SKM-1 (cell line): ENCODE data around the gene HAUS2.
"Not testable (repeated sequence)": the region's sequence is repeated elsewhere in the genome, so short reads cannot be mapped to it uniquely, and the experiment has no call there.

Source experiments
- DNase-seq: peaks from one replicate; lab custom pipeline; 2025; ENCODE audit not compliant: unreplicated experiment; lab: John Stamatoyannopoulos, UW

HAUS2 gene

DNA sequence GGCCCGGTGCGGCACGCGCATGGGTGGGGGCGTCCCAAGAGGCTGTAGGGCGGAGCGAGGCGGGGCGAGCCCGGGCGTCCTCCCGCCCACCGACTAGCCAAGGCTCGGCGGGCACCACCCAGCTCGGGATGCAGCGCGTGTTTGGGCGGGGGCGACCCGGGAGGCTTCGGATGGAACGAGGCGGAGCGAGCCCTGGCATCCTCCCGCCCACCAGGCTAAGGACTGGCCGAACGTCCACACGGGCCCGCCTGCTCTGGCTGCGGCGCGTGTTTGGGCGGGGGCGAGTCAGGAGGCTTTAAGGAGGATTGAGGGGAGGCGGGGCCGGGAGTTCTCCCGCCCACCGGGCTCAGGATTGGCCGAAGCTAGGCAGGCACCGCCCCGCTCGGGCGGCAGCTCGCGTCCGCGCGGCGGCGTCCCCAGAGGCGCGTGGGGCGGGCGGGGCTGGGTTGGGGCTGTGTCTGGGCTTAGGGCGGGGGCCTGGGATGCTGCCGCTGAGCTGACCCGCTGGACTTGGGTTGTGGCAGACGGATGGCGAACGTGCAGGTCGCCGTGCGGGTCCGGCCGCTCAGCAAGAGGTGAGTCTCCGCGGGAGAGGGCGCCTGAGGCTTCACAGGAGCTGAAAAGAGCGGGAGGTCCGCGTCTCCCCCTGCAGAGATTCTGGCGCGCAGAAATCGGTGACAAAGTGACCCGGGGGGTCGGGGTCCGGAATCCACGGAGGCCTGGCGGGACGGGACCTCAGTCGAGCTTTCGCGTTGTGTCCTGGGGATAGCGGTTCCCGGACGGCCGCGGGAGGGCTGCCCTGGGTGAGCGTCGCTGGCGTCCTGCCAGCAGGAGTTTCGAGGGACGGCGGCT, 26.8 kb downstream of the HAUS2 start, which contains the start of gene STARD9:
STARD9 (plus strand) TSS at position 419 of the 852 bp plus-strand sequence; CDS start at position 529, 110 bp downstream.
- peak; percentile 95 for DNase-seq

DNA sequence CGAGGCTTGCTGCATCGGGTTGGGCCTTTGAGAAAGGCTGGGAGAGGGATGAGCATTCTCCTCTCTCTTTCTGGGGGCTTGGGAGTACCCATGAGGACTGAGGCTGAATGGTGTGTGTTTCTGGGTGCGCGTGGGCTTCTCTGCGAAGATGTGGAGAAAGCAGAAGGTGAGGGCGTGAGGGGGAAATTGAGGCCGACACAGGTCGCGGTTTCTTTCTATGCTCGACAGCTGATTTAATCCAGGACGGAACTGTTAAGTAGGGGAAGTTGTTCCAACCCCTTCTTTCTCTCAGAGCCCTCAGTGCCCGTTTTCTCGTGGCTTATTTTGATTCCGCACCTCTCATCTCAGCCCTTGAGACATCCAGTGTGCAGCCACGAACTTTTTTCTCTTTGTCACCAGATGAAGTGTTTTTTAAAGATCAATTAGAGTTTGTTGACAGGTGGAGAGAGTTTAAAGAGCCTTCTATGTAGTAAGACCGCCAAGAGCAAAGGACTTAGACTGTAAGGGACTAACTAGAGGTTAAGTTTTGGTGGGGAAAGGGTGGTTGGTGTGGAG, 27.5 kb downstream of the HAUS2 start:
- no peak for DNase-seq

DNA sequence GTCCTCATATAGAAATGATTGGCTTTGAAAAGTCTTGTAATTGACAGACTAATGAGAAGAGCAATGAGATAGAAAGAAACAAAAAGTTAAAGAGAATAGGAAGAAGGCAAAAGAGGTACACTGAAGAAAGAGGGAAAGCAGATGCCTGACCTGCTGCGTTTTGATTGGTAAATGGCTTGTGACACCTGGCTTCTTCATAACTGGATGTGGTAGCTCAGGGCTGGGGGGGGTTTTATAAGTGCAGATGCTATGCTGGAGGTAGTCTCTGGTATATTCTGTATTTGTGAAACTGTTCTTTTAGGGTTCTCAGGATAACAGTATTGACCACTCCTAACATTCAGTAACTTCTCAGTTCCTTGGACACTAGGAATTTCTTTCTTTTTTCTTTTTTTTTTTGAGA, 28.1 kb downstream of the HAUS2 start:
- DNase-seq, result no peak

DNA sequence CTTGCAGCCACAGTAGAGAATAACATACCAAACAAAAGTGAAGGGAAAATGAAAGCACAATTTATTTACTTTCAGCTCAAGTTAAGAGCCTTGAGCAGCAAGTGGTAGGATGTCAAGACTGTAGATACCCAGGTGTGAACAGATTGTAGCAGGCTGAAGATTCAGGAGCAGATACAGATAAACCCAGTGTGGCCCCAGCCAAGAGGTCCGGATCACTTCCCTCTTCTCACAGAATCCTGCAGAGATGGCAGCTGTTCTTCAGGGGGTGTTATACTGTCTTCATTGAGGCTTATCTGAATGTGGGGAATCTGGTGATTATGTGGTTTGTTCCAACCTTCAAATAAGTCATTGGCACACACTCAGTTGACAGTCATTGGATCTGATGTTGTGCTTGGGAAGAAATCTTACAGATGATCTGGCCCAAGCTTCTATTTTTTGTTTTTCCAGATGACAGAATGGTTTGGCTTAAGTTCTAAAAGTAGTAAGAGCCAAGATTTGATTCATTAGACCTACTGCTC, 28.9 kb downstream of the HAUS2 start:
- DNase-seq, result no peak

DNA sequence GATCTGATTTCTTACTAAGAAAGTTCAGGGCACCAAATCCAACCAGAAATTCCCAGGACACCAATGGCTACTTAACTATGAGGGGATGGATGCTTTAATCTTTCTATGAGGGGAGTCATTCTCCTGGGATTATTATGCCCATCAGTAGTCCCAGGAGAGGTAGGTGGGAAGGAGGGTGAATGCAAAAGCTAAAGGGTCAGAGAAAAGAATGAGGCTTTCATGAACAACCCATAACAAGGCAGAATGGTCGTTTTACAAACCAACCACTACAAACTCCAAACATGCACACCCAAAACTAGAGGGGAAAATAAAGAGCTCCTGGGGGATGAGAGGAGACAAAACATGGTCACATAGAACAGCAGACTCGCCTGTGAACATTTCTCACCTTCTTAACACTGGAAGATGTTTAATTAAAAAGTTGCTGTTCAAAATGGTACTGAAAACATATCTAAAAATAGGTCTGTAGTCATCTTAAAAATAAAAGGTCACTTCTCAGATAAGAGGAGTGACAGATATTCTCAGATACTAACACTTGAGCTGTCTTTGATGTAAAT, 30.4 kb downstream of the HAUS2 start:
- no peak for DNase-seq

DNA sequence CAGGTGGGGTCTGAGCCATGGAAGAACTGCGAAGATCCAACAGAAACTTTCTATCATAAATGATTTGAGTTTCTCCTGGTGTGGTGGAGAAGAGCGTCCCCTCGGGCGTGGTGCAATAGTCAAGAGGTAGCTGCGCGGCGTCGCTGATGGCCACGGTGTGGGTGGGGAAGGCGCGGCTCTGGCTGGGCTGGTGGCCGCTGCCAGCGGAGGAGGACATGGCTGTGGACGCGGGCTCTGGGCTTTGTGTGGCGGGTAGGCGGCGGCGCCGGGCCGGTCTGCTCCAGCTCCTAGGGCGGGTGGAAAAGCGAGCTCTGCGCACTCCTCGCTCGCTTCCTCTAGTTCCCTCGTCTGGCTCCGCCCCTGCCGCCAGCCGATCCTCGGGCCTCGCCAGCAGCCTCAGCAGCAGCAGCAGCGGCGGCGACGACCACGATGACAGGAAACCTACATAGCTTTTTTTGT, 32.7 kb downstream of the HAUS2 start:
- DNase-seq, result peak; percentile 76

DNA sequence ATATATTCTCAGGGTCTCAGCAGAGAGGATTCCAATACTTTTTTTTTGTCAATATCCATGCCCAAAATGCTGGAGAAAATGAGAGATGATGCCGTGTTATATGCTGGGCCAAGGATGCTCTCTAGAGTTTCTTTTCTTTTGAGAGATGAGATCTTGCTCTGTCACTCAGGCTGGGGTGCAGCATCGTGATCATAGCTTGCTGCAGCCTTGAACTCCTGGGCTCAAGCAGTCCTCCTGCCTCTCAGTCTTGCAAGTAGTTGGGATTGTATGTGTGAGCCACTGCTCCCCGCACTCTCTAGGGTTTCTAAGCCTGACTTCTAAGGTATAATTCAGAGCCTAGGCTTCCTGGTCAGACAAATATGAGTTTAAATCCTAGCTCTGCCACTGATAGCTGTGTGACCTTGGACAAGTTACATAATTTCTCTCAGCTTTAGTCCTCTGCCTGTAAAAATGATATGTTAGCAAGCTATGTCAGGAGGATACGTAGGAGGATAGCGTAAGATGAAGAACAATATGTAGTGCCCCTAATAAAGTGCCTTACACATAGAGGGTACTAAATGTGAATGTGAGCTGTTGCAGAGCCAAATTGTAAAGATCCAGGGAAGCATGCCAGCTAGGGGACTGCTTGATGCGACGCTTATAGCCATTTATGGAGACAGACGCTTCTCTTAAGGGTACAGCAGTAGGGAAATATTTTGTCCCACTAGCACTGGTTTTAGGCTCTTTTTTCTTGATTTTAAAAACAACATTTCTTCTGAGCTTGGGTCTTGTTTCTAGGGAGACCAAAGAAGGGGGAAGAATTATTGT, 34.1 kb downstream of the HAUS2 start:
- no peak for DNase-seq

DNA sequence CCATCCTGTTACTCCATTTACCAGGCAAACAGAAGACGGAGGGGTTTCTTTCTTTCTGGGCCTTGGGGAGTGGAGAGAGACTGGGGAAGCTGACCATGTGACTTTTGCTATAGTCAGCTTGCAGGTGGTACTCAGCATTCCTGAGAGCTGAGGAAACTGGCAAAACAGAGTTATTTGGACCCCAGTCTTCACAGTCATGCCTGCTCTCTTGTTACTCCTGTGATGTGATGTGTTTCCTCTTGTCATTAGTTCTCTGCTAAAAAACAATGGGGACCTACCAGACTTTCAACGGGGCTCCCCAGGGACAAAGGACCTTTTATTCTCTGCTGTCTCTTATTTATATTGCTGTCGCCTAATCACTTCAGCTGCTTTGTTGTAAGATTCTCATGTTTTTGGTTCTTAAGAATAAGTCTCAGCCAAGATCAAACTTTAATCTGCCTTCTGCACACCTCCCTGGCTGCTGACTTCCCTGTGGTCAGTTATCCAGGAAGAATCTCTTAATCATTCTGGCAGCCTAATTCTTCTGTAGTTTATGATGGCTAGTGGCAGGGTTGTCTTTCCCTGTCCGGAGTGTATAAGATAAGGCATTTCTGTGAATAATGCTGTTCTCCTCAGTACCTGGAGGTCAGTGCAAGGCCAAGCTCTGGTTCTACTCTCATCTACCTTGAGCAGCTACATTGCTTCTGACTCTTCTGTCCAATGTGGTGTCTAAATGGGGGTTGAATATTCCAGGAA, 35.6 kb downstream of the HAUS2 start:
- no peak for DNase-seq

DNA sequence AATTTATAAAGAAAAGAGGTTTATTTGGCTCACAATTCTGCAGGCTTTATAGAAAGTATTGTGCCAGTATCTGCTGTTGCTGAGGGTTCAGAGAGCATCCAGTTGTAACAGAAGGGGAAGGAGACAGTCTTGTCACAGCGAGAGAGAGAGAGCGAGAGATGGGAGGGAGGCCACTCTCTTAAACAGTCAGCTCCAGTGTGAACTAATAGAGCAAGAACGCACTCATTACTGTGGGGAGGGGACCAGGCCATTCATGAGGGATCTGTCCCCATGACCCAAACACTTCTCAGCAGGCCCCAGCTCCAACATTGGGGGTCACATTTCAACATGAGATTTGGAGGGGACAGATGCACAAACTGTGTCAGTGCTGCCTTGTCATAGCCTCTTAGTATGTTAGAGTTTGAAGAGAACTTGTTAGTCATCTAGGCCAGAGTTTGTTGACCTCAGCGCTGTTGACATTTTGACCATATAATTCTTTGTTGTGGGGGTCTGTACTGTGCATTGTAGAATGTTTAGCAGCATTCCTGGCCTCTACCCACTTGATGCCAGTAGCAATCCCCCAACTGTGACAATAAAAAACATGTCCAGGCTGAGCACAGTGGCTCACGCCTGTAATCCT, 42.1 kb downstream of the HAUS2 start:
- no peak for DNase-seq

DNA sequence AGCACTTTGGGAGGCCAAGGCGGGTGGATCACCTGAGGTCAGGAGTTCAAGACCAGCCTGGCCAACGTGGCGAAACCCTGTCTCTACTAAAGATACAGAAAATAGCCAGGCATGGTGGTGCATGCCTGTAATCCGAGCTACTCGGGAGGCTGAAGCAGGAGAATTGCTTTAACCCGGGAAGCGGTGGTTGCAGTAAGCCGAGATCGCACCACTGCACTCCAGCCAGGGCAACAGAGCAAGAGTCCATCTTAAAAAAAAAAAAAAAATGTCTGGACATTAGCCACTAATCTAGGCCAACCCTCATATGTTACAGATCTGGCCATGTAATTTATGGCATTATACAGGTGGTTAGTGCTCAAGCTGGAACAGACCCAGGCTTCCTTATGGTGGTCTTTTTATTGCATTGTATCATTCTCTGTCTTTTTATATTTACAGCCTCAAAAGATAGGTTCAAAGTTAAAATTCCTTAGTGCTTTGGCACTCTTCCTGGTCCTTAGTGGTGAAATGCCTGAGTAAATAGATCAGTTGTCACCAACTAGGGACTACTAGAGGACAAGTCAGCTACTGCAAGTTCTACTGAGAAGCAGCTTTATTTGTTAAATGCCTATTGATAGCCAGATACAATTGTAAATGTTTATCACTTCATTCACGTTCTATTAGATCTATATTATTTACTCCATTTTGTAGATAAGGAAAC, 42.7 kb downstream of the HAUS2 start:
- peak; percentile 21 for DNase-seq

DNA sequence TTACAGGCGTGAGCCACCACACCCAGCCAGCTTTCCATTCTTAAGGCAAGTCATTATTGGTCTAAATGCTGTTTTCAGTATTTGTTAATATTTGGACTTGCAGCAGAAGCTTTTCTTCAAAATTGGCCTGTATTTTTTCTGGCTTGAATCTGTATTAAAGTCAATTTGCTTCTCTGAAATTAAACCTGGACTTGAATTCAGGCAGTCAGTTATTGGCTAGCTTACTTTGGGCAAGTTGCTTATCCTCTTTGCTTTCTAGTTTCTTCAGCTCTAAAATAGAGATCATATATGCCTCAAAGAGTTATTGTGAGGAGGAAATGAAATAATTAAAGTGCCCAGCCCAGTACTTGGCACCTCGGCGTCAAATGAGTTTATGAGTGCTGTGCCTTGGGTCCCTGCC, 44.1 kb downstream of the HAUS2 start:
- no peak for DNase-seq

DNA sequence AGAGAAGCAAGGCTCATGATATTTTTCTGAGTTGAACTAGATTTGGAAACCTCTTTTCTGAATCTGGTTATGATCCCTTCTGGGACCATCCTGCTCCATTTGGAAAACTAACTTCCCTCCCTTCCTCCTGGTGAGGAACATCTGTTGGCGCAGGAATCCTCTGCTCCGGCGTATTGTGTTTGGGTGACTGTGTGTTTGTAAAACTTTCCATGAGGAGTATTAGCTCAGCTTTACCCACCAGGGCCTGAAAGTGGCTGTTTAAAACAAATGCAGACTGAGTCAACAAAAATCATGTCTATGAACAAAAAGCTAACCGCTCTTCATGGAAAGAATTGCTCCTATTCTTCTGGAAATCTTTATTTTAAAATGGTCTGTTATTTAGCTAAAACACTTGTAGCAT, 44.5 kb downstream of the HAUS2 start:
- DNase-seq, result no peak

DNA sequence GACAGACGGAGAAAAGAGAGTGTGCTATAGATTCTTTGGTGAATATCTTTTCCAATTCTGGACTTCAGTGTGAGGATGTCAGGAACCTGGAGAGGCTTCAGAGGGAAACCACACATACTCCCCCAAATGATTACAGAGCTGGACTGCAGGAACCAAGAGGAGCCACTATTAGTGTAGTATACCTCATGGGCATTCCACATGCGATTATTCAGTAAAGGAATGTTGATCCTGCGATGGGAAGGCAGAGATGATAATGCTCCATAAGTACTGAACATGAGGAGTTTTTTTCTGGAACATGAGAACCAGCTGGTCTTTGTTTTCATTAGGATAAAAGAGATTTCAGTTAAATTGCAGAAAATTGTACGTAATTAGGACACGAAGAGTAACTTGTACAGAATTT, 45.5 kb downstream of the HAUS2 start:
- no peak for DNase-seq

DNA sequence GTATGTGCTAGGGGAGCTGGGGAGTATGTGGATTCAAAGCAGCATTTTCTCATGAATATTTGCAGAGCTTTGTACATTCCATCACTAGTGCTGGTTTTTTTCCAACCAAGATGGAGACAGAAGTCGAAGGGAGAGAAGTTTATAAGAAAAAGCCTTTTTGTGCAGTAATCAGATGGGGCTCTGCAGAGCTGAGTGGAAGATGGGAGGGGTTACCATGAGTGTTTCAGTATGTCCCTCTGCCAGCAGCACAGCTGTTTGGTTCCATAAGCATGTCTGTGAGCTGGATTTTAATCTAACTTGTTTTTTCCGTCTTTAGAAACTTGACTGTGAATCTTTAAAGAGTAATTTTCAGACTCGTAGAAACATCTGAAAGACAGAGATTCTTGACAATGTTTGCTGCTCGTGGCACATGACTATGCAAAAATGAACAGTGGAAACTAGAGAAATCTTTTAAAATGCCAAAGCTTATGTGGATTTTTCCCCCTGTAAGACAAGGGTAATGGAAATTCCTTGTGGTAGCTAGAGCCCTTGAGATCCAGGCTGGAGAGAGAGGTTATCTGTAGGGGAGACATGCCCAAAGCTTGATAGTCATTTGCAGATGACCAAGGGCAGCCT, 47.1 kb downstream of the HAUS2 start:
- DNase-seq, result no peak

DNA sequence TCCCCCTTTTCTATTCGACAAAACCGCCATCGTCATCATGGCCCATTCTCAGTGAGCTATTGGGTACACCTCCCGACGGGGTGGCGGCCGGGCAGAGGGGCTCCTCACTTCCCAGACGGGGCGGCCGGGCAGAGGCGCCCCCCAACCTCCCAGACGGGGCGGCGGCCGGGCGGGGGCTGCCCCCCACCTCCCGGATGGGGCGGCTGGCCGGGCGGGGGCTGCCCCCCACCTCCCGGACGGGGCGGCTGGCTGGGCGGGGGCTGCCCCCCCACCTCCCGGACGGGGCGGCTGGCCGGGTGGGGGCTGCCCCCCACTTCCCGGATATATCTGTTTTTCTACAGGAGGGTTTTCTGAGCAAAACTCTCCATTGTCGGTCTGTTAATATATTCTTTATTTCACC, 52.7 kb downstream of the HAUS2 start:
- not testable (repeated sequence) for DNase-seq

DNA sequence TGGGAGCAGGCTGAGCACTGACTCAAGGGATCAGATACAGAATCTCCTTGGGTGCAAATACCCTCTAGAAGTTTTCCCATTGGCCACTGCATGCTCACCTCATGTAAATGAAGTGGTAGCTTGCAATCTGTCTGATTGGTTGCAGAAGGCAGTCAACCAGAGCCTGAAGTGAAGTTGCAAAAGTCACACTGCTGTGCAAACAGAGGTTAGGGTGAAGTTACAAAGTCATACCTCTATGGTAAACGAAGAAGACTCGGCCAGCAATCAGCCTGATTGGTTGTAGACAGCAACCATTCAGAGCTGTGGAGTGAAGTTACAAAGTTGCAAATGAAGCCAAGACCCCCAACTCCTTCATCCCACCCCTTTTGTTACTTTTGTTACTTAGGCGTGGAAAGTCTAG, 53.9 kb downstream of the HAUS2 start:
- DNase-seq, result no peak

DNA sequence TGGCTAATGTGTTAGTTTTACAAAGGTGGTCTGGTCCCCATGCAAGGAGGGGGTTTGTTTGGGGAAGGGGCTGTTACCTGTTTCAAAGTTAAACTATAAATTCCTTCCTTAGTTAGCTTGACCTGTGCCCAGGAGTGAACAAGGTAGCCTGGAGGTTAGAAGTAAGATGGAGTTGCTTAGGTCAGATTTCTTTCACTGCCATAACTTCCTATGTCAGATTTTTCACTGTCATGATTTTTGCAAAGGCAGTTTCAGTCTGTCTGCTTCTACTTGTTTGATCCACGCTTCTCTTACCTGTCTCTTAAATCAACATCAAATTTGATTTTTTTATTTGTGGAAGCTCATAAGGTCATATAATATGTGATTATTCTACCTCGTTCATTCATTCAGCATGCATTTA, 55.3 kb downstream of the HAUS2 start:
- DNase-seq, result no peak

DNA sequence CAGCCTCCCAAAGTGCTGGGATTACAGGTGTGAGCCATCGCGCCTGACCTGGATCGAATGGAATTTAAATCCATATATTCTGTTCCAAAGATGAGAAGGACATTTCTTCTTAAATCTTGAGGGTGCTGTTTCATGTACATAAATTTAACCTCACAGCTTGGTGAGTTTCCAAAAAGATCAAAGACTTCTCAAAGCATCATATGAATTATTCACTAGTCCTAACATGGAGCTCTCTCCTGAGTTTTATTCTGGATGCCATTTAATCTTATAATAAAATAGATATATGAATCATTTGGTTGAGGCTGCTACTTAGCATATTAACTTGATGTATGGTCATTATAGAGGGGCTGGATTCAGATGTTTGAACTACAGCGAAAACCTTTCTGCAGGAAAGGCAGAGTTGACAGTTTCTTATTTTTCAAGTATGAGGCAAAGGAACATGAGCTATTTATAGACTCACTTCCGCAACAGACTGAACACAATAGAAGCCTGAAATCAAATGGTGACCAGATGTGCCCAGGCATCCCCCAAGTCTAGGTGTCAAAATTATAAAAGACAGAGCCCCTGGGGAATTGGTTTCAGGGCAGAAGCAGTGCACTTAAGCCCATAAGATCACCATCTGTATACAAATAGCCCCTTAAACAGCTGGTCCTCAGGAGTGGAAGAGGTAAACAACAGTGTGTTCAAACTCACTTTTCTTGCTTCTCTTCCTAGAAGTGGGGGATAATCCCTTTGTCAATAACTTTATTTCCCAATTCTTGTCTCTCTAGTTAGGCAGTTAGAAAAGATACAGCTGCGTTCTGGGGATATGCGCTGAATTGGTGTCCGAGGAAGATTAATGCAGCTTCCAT, 56.5 kb downstream of the HAUS2 start:
- peak; percentile 24 for DNase-seq
